Breast epithelium (tissue), 3 donors: ENCODE results near the gene PTPN4.

Experiments
- CTCF ChIP-seq, 3 donors: fragments of 450-650 bp; IDR thresholded peaks; one replicate each; pipeline ENCODE4 v1.5.1; 2016 to 2017; ENCODE audit warnings: antibody characterized with exemption in 3 of 3, mild to moderate bottlenecking in 3 of 3, moderate library complexity in 3 of 3
- POLR2A ChIP-seq: fragments of 450-650 bp; IDR thresholded peaks from one replicate; pipeline ENCODE4 v1.6.1; 2016; ENCODE audit warnings: antibody characterized with exemption, mild to moderate bottlenecking, moderate library complexity

DNA sequence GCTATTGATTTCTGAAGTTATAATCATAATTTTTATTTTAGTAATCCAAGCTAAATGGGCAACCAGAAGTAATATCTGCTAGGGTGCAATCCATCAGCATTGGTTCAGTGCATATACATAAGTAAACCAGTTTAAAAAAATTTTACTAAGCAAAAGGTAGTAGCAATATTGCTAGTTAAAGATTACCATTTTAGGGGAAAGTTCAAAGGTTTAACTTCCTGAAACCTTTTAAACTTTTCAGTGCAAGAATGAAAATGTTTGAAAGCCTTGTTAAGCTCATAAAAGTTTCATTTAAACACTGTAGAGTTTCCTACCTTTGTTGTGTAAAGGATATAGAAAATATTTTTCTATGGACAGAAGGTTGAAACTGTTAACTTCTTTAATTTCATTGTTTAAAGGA, 222.2 kb downstream of the PTPN4 start:
- TF ChIP-seq CTCF (IDR thresholded peaks at IDR 0.05), result no peak
- no peak for TF ChIP-seq POLR2A
